AG04450 (cell line): ENCODE data around the gene TMEM141. TPM values are rescaled to one million over a fixed set of nuclear protein-coding genes. Genes with fewer than 3 reads are reported as not detected.
A peak's percentile ranks its signal among the peaks of the same experiment; 100 is the strongest.
"Not testable (repeated sequence)": the region's sequence is repeated elsewhere in the genome, so short reads cannot be mapped to it uniquely, and the experiment has no call there.

Experiments used
- CTCF ChIA-PET: fragments of 300-600, 350-600 bp; formaldehyde crosslinking; extraction: SDS; loops from one replicate; lab custom pipeline; 2022; ENCODE audit warnings: antibody characterized with exemption, inconsistent platforms; lab: Charles Lee
- POLR2A ChIA-PET: fragments of 350-600 bp; formaldehyde crosslinking; extraction: SDS; loops from one replicate; lab custom pipeline; 2021; ENCODE audit warnings: antibody characterized with exemption, inconsistent platforms; lab: Yijun Ruan, JAX
- DNase-seq: peaks from one replicate; pipeline ENCODE4 v3.0.0-alpha.2; 2011; ENCODE audit warnings: low read depth, low spot score
- H3K27ac ChIP-seq: one replicate; pipeline ENCODE4 v1.5.1; 2012; ENCODE audit warnings: low read depth, low read length, control low read depth
- H3K27me3 ChIP-seq: one replicate; pipeline ENCODE4 v1.6.0; 2012; ENCODE audit warnings: low read length; ENCODE audit not compliant: control insufficient read depth, insufficient read depth
- H3K4me3 ChIP-seq: 2 replicates; pipeline ENCODE4 v1.5.1; 2011; ENCODE audit warnings: mild to moderate bottlenecking, low read depth, low read length, control low read depth
- H3K9me3 ChIP-seq: 2 replicates; pipeline ENCODE4 v1.5.1; 2012; ENCODE audit warnings: low read length; ENCODE audit not compliant: control insufficient read depth, insufficient read depth
- CTCF ChIP-seq: IDR thresholded peaks from 2 replicates; pipeline ENCODE4 v1.5.1; 2011; ENCODE audit warnings: low read depth, low read length, control low read depth, inconsistent platforms
- polyA plus RNA-seq: library from polyadenylated mRNA; depleted of rRNA; stranded (reverse); fragments of >200 nt; gene quantifications from 2 replicates; pipeline ENCODE4 v1.2.3, GENCODE V29; 2011; rRNA removed
- small RNA-seq: library from RNA; depleted of rRNA; stranded (forward); fragments of <200 nt; gene quantifications from one replicate; pipeline ENCODE3, GENCODE V24; 2012; ENCODE audit warnings: low read depth; ENCODE audit not compliant: insufficient read length

The TMEM141 gene
- polyA plus RNA-seq, 1 experiment: 34.9 TPM

GRCh38 chr9:136842380-136842948, 51.3 kb downstream of the TMEM141 start, which contains the start of gene AJM1:
Gene AJM1, plus strand, starts transcription at chr9:136842478. Its CDS starts 1,937 bp downstream, at chr9:136844415.
- CTCF ChIA-PET: interaction anchor here (0.8 to 2.0 kb wide), 18 partner anchors 10 to 193 kb away, joined by 3 to 10 read pairs (median 3); no protein-coding TSS in a partner anchor
- Histone ChIP-seq H3K4me3 (peak within 1 kb of the TSS; percentile 65), H3K27me3 (peaks cover 21% of the 10 kb centered on the region), H3K27ac (peak within 1 kb of the TSS; percentile 31)
- H3K9me3 ChIP-seq: not testable (repeated sequence)
- DNase-seq: peak; percentile 49
- POLR2A ChIA-PET: interaction anchor here (0.6 to 1.3 kb wide), 5 partner anchors 9 to 143 kb away, joined by 3 to 4 read pairs (median 3); no protein-coding TSS in a partner anchor
- peak; percentile 86 for TF ChIP-seq CTCF

Small RNA genes lying within 50 kb of the gene (small RNA-seq; reads per million reads assigned to genes)
- gene AL355987.2: not detected
- gene ATP6V1G1P3: not detected
- not detected for gene MIR4292
- gene MIR6722: not detected

Other genes starting within 250 kb of the TMEM141 start
- 0.89 and 1.7 TPM in 2 replicates for gene NOTCH1, start 245.3 kb upstream of the TMEM141 start, polyA plus RNA-seq
- 3.9 and 6.1 TPM in 2 replicates for gene EGFL7, start 128.4 kb upstream of the TMEM141 start, polyA plus RNA-seq
- 24.4 and 30.0 TPM in 2 replicates for gene AGPAT2, start 103.9 kb upstream of the TMEM141 start, polyA plus RNA-seq
- gene DIPK1B, start 78.8 kb upstream of the TMEM141 start, polyA plus RNA-seq: 2.8 and 3.6 TPM in 2 replicates
- gene LCN10, start 48.4 kb upstream of the TMEM141 start, polyA plus RNA-seq: not detected in 2 replicates
- gene LCN6, start 42.8 kb upstream of the TMEM141 start, polyA plus RNA-seq: not detected in 2 replicates
- not detected in 2 replicates for gene LCN8, start 33.1 kb upstream of the TMEM141 start, polyA plus RNA-seq
- gene LCN15, start 26.8 kb upstream of the TMEM141 start, polyA plus RNA-seq: not detected in 2 replicates
- 0.05 and 0.21 TPM in 2 replicates for gene CCDC183, start 5.0 kb downstream of the TMEM141 start, polyA plus RNA-seq
- 35.4 and 41.1 TPM in 2 replicates for gene RABL6, start 16.6 kb downstream of the TMEM141 start, polyA plus RNA-seq
- gene AJM1, start 51.1 kb downstream of the TMEM141 start, polyA plus RNA-seq: 0.26 and 0.42 TPM in 2 replicates
- 91.6 and 116 TPM in 2 replicates for gene PHPT1, start 58.1 kb downstream of the TMEM141 start, polyA plus RNA-seq
- 0.63 and 0.86 TPM in 2 replicates for gene MAMDC4, start 61.0 kb downstream of the TMEM141 start, polyA plus RNA-seq
- gene EDF1, start 75.0 kb downstream of the TMEM141 start, polyA plus RNA-seq: 445 and 453 TPM in 2 replicates
- gene TRAF2, start 95.2 kb downstream of the TMEM141 start, polyA plus RNA-seq: 6.1 and 6.9 TPM in 2 replicates
- gene FBXW5, start 153.4 kb downstream of the TMEM141 start, polyA plus RNA-seq: 31.2 and 46.4 TPM in 2 replicates
- gene C8G, start 153.9 kb downstream of the TMEM141 start, polyA plus RNA-seq: 0.41 TPM in 1 of 2 replicates, not detected in the other
- gene LCN12, start 160.9 kb downstream of the TMEM141 start, polyA plus RNA-seq: not detected in 2 replicates
- 7.8 and 9.6 TPM in 2 replicates for gene PTGDS, start 186.2 kb downstream of the TMEM141 start, polyA plus RNA-seq
- 1.5 TPM in 2 replicates for gene LCNL1, start 191.6 kb downstream of the TMEM141 start, polyA plus RNA-seq
- 6.0 and 6.7 TPM in 2 replicates for gene PAXX, start 201.1 kb downstream of the TMEM141 start, polyA plus RNA-seq
- 0.42 and 0.63 TPM in 2 replicates for gene CLIC3, start 205.2 kb downstream of the TMEM141 start, polyA plus RNA-seq
- gene ABCA2, start 236.9 kb downstream of the TMEM141 start, polyA plus RNA-seq: 4.7 and 8.8 TPM in 2 replicates
- gene FUT7, start 240.7 kb downstream of the TMEM141 start, polyA plus RNA-seq: not detected in 2 replicates